AG09319 (cell line): ENCODE results near the gene DMD.

ENCODE experiments used
- DNase-seq: peaks from one replicate; pipeline ENCODE4 v3.0.0-alpha.2; 2010; ENCODE audit warnings: low read depth; ENCODE audit errors: extremely low read depth
- TF ChIP-seq, protein P1 (sequence below): IDR thresholded peaks from 2 replicates; pipeline ENCODE4 v1.5.1; 2011; ENCODE audit warnings: low read depth, mild to moderate bottlenecking, inconsistent platforms, low read length, moderate library complexity

DMD gene

GRCh38 chrX:31291131-31291530, 1920.2 kb downstream of the DMD start:
- DNase-seq = no peak
- TF ChIP-seq, protein P1, sequence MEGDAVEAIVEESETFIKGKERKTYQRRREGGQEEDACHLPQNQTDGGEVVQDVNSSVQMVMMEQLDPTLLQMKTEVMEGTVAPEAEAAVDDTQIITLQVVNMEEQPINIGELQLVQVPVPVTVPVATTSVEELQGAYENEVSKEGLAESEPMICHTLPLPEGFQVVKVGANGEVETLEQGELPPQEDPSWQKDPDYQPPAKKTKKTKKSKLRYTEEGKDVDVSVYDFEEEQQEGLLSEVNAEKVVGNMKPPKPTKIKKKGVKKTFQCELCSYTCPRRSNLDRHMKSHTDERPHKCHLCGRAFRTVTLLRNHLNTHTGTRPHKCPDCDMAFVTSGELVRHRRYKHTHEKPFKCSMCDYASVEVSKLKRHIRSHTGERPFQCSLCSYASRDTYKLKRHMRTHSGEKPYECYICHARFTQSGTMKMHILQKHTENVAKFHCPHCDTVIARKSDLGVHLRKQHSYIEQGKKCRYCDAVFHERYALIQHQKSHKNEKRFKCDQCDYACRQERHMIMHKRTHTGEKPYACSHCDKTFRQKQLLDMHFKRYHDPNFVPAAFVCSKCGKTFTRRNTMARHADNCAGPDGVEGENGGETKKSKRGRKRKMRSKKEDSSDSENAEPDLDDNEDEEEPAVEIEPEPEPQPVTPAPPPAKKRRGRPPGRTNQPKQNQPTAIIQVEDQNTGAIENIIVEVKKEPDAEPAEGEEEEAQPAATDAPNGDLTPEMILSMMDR = no peak

DNA sequence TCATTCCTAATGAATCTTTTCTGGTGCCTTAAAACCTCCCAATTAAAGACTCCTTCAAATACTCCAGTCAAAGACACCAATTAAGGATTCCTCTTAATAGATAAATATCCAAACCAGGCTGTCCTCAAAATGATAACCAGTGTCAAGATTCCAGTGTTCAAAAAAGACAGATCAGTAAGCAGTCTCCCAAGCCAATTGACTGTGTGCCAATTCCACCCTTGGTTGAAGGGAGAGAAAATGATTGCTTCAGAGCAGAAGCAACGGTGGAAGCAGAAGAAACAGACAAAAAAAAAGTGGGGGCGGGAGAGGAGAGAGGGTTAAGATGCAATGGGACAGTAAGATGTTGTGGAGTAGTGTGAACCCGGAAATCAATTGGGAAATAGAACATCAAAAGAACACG, 1923.5 kb downstream of the DMD start:
- TF ChIP-seq, protein P1 = no peak
- no peak for DNase-seq

- TF ChIP-seq, protein P1 = no peak
These were observed 1930.8 kb downstream of the DMD start for GRCh38 chrX:31280580-31280979.

DNA sequence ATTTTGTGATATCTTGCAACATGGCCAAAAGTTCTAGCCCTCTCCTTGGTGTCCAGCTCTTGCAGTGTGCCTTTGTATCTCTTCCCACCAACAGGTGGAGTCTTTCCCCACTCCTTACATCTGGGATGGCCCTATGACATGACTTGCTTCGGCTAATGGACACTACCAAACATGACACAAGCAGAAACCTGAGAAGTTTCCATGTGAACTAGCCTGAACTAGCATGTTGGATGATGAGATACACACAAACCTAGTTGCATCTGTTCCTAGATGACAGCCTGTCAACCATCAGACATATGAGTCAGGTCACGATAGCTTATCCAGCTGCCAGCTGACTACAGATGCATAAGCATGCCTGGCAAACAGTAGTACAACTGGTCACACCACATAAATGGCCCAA, 1932.0 kb downstream of the DMD start:
- no peak for DNase-seq
- TF ChIP-seq, protein P1 = peak; percentile 30

More at GRCh38 chrX:31280580-31280979, 1930.8 kb downstream of the DMD start:
- DNase-seq = no peak

GRCh38 chrX:31272472-31272775, 1938.9 kb downstream of the DMD start:
- no peak for DNase-seq
- TF ChIP-seq, protein P1 = no peak

- TF ChIP-seq, protein P1 = no peak
- DNase-seq = no peak
These were observed 1939.5 kb downstream of the DMD start for GRCh38 chrX:31271615-31272471.

GRCh38 chrX:31269914-31270313, 1941.4 kb downstream of the DMD start:
- TF ChIP-seq, protein P1 = no peak
- no peak for DNase-seq
